GM19455 (cell line): ENCODE measurements around the gene CFAP299.

ENCODE experiments used
- ATAC-seq: cut with Tn5 transposase; IDR thresholded peaks from one replicate; pipeline ENCODE4 v1.9.1; 2021; ENCODE audit not compliant: unreplicated experiment

Gene CFAP299

GRCh38 chr4:81003597-81004111 lies 668.1 kb downstream of the CFAP299 start:
- peak; percentile 83 for ATAC-seq

GRCh38 chr4:81007417-81007816 lies 671.9 kb downstream of the CFAP299 start:
- ATAC-seq = no peak
